GM12873 (cell line): ENCODE results near the gene ZNF197.

Source experiments
- CTCF ChIP-seq: IDR thresholded peaks from 2 replicates; pipeline ENCODE4 v1.5.1; 2012; ENCODE audit warnings: low read depth, mild to moderate bottlenecking, moderate library complexity, low read length, control low read depth; ENCODE audit not compliant: insufficient read depth; ENCODE audit errors: missing control alignments

The ZNF197 gene

GRCh38 chr3:44680921-44681455 lies 56.2 kb downstream of the ZNF197 start:
- no peak for TF ChIP-seq CTCF

GRCh38 chr3:44682182-44682896 lies 57.5 kb downstream of the ZNF197 start:
- no peak for TF ChIP-seq CTCF

- TF ChIP-seq CTCF = no peak
These were observed 60.4 kb downstream of the ZNF197 start for GRCh38 chr3:44685128-44685800.

DNA sequence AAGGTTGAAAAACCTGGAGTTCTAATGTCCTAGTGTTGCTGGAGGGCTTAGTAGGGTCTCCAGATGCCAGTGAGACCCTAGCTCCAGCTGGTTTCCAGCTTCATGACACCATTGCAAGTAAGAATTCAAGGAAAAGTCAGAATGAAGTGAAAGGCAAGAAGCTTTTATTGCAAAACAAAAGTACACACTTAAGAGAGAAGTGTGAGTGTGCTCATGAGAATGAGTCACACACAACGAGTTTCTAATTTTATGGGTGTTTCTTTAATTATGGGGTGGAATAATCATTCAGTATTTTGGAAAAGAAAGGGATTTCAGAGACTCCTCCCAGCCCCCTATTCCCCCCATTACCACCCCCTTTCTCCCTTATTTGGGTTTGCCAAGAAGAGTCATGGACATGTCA lies 63.1 kb downstream of the ZNF197 start:
- TF ChIP-seq CTCF = no peak
